HG03060 (cell line): ENCODE data around the gene OR8H2.
"Not testable (repeated sequence)": the region's sequence is repeated elsewhere in the genome, so short reads cannot be mapped to it uniquely, and the experiment has no call there.

Experiments used
- ATAC-seq: cut with Tn5 transposase; IDR thresholded peaks from one replicate; pipeline ENCODE4 v1.9.1; 2021; ENCODE audit warnings: low read depth, moderate number of reproducible peaks; ENCODE audit not compliant: unreplicated experiment

OR8H2 gene, protein sequence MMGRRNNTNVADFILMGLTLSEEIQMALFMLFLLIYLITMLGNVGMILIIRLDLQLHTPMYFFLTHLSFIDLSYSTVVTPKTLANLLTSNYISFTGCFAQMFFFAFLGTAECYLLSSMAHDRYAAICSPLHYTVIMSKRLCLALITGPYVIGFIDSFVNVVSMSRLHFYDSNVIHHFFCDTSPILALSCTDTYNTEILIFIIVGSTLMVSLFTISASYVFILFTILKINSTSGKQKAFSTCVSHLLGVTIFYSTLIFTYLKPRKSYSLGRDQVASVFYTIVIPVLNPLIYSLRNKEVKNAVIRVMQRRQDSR

DNA sequence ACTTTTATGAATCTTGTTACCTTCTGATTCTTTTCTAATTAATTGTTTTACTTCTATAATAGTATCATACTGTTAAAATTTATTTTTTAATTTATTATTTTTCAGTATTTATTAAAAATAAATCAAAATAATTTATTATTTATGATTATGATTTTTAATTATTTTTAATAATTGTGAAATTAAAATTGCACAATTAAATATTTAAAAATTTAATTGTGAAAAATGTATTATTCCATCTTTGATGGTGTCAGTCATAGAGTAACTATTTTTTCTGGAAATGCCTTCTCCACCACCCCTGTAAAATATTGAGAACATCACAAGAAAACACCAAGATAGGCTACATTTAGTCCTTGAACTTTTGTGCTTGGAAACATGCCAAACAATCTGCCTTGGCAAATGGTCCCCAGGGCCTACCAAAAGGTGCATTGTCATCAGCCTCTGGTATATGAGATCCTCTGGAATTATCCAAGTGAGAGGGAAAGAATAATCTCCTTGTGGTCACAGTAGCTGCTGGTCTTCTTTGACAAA is at the start of gene OR8H2:
OR8H2 (plus strand) TSS at position 478 of the 528 bp plus-strand sequence. CDS start 1,356 bp downstream, outside the sequence.
- no peak for ATAC-seq

DNA sequence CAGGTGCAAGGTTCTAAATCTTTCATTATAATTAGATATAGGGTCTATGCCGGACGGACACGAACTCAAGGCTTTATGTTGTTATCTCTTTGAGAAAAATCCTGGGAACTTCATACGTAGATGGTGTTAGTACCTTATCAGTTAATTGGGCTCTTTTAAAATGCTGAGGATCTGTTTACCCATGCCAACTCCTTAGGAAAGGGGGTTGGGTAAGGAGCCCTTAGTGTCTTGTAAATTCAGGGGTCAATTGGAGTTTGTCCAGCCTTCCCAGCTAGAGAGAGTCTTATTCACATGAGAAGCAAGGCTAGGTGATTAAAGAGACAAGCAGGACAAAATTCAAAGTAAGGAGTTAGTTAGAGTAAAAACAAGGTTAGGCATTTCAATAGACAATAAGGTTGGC is 47.1 kb upstream of the OR8H2 start:
- not testable (repeated sequence) for ATAC-seq

DNA sequence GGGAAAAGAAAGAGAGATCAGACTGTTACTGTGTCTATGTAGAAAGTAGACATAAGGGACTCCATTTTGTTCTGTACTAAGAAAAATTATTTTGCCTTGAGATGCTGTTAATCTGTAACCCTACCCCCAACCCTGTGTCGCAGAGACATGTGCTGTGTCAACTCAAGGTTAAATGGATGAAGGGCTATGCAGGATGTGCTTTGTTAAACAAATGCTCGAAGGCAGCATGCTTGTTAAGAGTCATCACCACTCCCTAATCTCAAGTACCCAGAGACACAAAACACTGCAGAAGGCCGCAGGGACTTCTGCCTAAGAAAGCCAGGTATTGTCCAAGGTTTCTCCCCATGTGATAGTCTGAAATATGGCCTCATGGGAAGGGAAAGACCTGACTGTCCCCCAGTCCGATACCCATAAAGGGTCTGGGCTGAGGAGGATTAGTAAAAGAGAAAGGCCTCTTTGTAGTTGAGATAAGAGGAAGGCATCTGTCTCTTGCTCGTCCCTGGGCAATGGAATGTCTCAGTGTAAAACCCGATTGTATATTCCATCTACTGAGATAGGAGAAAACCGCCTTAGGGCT is 45.7 kb upstream of the OR8H2 start:
- ATAC-seq = not testable (repeated sequence)

DNA sequence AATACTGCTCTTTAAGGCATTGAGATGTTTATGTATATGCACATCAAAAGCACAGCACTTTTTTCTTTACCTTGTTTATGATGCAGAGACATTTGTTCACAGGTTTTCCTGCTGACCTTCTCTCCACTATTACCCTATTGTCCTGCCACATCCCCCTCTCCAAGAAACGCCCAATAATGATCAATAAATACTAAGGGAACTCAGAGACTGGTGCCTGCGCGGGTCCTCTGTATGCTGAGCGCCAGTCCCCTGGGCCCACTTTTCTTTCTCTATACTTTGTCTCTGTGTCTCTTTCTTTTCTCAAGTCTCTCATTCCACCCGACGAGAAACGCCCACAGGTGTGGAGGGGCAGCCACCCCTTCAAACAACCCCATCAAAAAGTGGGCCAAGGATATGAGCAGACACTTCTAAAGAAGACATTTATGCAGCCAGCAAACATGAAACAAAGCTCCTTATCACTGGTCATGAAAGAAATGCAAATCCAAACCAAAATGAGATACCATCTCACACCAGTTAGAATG is 45.2 kb upstream of the OR8H2 start:
- not testable (repeated sequence) for ATAC-seq

DNA sequence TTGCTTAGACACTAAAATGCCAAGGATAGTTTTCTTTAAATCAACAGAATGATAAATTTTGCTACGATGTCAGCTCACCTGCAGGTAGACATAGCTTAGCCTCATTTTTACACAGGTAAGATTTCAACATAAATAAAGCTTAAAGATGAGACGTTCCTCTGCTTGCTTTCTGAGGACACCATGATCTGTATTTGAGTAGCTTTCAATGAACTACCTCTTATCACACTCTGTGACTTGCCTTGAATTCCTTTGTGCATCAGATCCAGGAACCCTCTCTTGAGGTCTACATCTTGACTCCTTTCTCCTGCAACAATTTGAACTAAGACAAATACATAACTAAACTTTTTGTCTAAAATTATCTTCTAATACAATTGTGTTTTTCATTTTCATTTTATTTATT is 36.5 kb upstream of the OR8H2 start:
- ATAC-seq = no peak

DNA sequence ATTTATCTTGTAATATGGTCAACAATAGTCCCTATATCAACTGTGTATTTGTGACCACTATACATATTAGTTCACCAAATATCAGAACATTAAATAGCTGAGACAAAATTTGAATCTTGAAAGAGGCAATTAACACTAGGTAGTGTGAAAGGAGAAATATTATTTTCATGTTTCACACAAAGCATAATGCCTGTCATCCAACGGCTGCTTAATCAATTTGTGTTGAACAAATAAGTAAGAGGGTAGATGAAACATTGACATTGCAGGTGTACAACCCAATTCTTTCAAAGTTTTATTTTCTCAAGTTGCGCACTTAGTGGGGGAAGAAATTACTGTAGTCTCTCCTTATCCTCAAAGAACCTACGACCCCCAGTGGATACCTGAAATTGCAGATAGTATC is 13.8 kb upstream of the OR8H2 start:
- no peak for ATAC-seq

DNA sequence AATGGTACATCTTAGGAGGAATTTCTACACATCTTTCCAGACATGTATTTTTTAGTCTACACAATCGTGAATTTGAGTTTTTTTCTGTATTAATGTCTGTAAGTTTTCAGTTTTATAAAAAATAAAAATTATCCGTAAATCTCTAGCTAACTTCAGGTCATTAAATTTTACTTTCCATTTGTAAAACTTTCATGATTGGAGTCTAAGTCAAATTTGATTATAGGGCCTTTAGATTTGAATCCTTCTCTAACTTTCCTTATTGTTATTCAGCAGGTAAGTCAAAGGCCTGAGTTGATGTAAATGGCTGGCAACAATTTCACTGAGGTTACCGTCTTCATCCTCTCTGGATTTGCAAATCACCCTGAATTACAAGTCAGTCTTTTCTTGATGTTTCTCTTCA is 10.5 kb upstream of the OR8H2 start, which contains the start of gene OR8I2:
OR8I2 (plus strand) TSS at position 301 of the 400 bp plus-strand sequence; CDS start at position 301, 0 bp downstream.
- no peak for ATAC-seq

DNA sequence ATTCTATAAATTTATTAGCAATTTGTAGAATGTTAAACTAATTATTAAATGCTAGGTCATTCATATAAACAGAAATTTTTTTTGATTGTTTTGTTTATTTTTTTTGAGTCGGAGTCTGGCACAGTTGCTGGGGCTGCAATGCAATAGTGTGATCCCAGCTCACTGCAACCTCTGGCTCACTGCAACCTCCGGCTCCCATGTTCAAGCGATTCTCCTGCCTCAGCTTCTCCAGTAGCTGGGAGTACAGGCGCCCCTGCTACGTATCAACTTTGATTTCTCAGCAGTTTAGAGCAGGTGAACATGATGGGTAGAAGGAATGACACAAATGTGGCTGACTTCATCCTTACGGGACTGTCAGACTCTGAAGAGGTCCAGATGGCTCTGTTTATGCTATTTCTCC is 18.6 kb downstream of the OR8H2 start, which contains the start of gene OR8H3:
OR8H3 (plus strand) TSS at position 301 of the 400 bp plus-strand sequence; CDS start at position 301, 0 bp downstream.
- ATAC-seq = no peak

DNA sequence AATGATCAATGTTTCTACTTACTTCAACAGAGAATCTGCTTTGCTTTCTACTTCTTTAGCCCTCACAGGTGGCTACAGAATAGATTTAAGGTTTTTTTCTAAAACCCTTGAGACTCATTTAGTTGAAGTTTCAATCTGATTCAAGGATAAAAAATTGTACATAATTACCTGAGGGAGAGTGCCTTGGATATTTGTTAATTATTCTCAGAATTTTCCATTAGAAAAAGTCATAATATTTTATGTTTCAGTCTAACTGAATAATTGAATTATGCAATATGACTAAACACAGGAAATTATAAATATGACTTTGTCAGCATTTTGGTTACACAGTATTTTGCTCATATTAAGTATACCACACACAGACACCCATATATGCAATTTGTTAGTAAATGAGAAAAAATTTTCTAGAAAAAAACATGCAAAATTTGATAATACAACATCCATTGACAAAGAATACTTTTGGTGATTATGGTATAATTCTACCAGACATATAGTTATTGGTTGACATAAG is 36.7 kb downstream of the OR8H2 start, which contains the start of gene OR8J3:
OR8J3 (minus strand) TSS at position 51 of the 511 bp plus-strand sequence. CDS start 2,483 bp downstream, outside the sequence.
- ATAC-seq = no peak

DNA sequence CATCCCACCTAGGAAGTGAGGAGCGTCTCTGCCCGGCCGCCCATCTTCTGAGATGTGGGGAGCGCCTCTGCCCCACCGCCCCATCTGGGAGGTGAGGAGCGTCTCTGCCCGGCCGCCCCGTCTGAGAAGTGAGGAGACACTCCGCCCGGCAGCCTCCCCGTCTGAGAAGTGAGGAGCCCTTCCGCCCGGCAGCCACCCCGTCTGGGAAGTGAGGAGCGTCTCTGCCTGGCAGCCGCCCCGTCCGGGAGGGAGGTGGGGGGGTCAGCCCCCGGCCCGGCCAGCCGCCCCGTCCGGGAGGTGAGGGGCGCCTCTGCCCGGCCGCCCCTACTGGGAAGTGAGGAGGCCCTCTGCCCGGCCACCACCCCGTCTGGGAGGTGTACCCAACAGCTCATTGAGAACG is 40.2 kb downstream of the OR8H2 start:
- ATAC-seq = not testable (repeated sequence)

DNA sequence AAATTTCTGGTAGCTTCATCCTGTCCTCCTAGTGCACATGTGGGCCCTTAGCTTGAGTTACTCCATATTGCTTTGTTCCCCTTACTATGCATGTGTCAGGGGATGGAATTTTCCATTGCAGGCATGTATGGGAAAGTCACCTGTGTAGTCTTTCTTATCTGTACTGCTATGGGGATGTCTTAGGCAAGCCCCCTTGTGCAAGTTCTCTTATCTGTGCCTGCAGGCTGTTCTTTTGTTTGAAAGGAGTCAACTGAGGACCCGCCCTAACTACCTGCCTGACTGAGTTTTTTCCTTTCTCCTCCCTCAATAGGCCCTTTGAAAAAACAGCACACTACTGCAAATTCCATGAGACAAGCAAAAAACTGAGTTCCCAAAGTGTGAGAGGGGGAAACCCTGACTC is 47.9 kb downstream of the OR8H2 start:
- ATAC-seq = no peak

DNA sequence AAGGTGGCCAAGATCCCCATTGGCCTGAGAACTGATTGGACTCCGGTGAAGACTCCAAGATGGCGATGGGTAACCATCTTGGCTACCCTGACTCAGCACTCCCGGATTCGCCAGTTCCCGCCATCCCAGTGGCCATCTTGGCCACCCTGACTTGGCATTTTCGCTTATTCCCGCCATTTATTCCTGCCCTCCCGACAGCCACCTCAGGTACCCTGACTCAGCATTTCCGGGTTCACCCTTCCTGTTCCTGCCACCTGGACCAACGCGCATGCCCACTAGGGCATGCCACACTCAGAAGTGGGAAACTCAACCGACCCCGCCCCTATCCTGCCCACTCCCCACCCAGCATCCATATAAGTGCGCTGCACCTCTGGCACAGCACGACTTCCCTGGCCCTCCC is 48.8 kb downstream of the OR8H2 start:
- ATAC-seq = no peak
